ENCODE results near the gene HAPLN1. TPM values are rescaled to one million over a fixed set of nuclear protein-coding genes. Genes with fewer than 3 reads are reported as not detected.

HAPLN1 gene
- total and polyA plus RNA-seq, 2 experiments from 2014 or later = 1.5 to 4.0 TPM

DNA sequence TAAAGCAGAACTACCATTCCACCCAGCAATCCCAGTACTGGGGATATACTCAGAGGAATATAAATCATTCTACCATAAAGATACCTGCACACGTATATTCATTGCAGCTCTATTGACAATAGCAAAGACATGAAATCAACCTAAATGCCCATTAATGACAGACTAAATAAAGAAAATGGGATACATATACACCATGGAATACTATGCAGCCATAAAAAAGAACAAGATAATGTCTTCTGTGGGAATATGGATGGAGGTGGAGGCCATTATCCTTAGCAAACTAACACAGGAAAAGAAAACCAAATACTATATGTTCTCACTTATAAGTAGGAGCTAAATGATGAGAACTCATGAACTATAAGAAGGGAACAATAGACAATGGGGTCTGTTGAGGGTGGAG lies 12.5 kb downstream of the HAPLN1 start (continued):
- TF ChIP-seq, protein P1, sequence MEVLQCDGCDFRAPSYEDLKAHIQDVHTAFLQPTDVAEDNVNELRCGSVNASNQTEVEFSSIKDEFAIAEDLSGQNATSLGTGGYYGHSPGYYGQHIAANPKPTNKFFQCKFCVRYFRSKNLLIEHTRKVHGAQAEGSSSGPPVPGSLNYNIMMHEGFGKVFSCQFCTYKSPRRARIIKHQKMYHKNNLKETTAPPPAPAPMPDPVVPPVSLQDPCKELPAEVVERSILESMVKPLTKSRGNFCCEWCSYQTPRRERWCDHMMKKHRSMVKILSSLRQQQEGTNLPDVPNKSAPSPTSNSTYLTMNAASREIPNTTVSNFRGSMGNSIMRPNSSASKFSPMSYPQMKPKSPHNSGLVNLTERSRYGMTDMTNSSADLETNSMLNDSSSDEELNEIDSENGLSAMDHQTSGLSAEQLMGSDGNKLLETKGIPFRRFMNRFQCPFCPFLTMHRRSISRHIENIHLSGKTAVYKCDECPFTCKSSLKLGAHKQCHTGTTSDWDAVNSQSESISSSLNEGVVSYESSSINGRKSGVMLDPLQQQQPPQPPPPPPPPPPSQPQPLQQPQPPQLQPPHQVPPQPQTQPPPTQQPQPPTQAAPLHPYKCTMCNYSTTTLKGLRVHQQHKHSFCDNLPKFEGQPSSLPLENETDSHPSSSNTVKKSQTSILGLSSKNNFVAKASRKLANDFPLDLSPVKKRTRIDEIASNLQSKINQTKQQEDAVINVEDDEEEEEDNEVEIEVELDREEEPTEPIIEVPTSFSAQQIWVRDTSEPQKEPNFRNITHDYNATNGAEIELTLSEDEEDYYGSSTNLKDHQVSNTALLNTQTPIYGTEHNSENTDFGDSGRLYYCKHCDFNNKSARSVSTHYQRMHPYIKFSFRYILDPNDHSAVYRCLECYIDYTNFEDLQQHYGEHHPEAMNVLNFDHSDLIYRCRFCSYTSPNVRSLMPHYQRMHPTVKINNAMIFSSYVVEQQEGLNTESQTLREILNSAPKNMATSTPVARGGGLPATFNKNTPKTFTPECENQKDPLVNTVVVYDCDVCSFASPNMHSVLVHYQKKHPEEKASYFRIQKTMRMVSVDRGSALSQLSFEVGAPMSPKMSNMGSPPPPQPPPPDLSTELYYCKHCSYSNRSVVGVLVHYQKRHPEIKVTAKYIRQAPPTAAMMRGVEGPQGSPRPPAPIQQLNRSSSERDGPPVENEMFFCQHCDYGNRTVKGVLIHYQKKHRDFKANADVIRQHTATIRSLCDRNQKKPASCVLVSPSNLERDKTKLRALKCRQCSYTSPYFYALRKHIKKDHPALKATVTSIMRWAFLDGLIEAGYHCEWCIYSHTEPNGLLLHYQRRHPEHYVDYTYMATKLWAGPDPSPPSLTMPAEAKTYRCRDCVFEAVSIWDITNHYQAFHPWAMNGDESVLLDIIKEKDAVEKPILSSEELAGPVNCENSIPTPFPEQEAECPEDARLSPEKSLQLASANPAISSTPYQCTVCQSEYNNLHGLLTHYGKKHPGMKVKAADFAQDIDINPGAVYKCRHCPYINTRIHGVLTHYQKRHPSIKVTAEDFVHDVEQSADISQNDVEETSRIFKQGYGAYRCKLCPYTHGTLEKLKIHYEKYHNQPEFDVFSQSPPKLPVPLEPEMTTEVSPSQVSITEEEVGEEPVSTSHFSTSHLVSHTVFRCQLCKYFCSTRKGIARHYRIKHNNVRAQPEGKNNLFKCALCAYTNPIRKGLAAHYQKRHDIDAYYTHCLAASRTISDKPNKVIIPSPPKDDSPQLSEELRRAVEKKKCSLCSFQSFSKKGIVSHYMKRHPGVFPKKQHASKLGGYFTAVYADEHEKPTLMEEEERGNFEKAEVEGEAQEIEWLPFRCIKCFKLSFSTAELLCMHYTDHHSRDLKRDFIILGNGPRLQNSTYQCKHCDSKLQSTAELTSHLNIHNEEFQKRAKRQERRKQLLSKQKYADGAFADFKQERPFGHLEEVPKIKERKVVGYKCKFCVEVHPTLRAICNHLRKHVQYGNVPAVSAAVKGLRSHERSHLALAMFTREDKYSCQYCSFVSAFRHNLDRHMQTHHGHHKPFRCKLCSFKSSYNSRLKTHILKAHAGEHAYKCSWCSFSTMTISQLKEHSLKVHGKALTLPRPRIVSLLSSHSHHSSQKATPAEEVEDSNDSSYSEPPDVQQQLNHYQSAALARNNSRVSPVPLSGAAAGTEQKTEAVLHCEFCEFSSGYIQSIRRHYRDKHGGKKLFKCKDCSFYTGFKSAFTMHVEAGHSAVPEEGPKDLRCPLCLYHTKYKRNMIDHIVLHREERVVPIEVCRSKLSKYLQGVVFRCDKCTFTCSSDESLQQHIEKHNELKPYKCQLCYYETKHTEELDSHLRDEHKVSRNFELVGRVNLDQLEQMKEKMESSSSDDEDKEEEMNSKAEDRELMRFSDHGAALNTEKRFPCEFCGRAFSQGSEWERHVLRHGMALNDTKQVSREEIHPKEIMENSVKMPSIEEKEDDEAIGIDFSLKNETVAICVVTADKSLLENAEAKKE (CRISPR knock-in tag; IDR thresholded peaks at IDR 0.05) = no peak
- TF ChIP-seq ZNF114 (CRISPR knock-in tag; IDR thresholded peaks at IDR 0.05) = no peak

DNA sequence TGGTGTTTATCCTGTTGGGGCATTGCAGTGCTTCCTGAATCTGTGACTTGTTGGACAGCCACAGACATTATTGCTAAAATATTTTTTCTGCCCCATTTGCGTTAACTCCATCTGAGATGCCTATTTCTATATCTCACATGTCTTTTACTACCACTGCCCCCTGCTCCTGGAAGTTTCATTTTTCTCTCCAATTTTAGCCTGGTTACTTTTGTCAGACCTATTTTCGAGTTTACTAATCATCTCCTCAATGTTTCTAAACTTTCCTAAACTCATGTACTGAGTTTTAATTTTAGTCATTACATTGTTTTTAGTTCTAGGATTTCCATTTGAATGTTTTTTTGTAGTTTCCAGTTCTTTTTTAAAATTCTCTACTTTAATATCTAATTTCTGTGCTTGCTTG lies 17.6 kb downstream of the HAPLN1 start:
- no peaks in the 10 kb centered on the region for H4K20me1 ChIP-seq (replicated peaks; ENCODE audit: insufficient read depth)
- no peak overlapping the region for H3K4me3 ChIP-seq
- Mint-ChIP-seq H3K27ac (no peak overlapping the region), H3K27me3 (ENCODE audit: insufficient read depth, low read depth, poor library complexity) (no peaks in the 10 kb centered on the region), H3K36me3 (ENCODE audit: low read depth) (peaks cover 20% of the 10 kb centered on the region; the same call in 2 of the 3 replicates), H3K9me3 (peaks cover 19% of the 10 kb centered on the region), H3K4me1 (no peaks in the 10 kb centered on the region), H3K4me3 (no peak overlapping the region)
- no peak overlapping the region for H3K27ac ChIP-seq (ENCODE audit: low read depth)
- H3F3A ChIP-seq (replicated peaks; ENCODE audit: low read depth) = no peaks in the 10 kb centered on the region
- no peaks in the 10 kb centered on the region for H3K79me2 ChIP-seq (replicated peaks; ENCODE audit: insufficient read depth)
- ATAC-seq = no peak
- DNase-seq (ENCODE audit: low spot score) = no peak
- no peaks in the 10 kb centered on the region for H3K36me3 ChIP-seq (ENCODE audit: insufficient read depth)
- H3K4me2 ChIP-seq = no peak overlapping the region
- no peaks in the 10 kb centered on the region for H3K9me2 ChIP-seq (ENCODE audit: insufficient read depth)
- H2AFZ ChIP-seq = no peak overlapping the region
- H3K27me3 ChIP-seq (ENCODE audit: insufficient read depth) = no peaks in the 10 kb centered on the region
- no peaks in the 10 kb centered on the region for H3K4me1 ChIP-seq (ENCODE audit: insufficient read depth)
- TF ChIP-seq, protein P1 (CRISPR knock-in tag; IDR thresholded peaks at IDR 0.05) = no peak
- TF ChIP-seq NANOG (IDR thresholded peaks at IDR 0.05; ENCODE audit: borderline replicate concordance) = no peak
- TF ChIP-seq, protein P2, sequence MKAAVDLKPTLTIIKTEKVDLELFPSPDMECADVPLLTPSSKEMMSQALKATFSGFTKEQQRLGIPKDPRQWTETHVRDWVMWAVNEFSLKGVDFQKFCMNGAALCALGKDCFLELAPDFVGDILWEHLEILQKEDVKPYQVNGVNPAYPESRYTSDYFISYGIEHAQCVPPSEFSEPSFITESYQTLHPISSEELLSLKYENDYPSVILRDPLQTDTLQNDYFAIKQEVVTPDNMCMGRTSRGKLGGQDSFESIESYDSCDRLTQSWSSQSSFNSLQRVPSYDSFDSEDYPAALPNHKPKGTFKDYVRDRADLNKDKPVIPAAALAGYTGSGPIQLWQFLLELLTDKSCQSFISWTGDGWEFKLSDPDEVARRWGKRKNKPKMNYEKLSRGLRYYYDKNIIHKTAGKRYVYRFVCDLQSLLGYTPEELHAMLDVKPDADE (IDR thresholded peaks at IDR 0.05) = no peak
- no peak for TF ChIP-seq EZH2 (IDR thresholded peaks at IDR 0.05; ENCODE audit: low read depth, unreplicated experiment)
- TF ChIP-seq JUNB (IDR thresholded peaks at IDR 0.05; ENCODE audit: unreplicated experiment) = no peak
- no peak for TF ChIP-seq POLR2AphosphoS5 (IDR thresholded peaks at IDR 0.05; ENCODE audit: low read depth)
- no peak for TF ChIP-seq ZNF114 (CRISPR knock-in tag; IDR thresholded peaks at IDR 0.05)
